PC-3 (cell line): ENCODE data around the gene MICB. TPM values are rescaled to one million over a fixed set of nuclear protein-coding genes. Genes with fewer than 3 reads are reported as not detected.
"Not testable (repeated sequence)": the region's sequence is repeated elsewhere in the genome, so short reads cannot be mapped to it uniquely, and the experiment has no call there.

Experiments
- ATAC-seq: fragments of 200-7000 bp; cut with Tn5 transposase; 2 replicates; pipeline ENCODE4 v1.9.1; 2020; ENCODE audit warnings: mild to moderate bottlenecking, moderate library complexity
- BruUV-seq: library from RNA; stranded (reverse); fragments of 400-500 nt; replicated peaks from 2 replicates; lab custom pipeline; 2021; lab: Mats Ljungman, UMichigan
- CTCF ChIA-PET: fragments of 300-600 bp; sonication (Branson Sonifier 250); formaldehyde crosslinking; loops from one replicate; lab custom pipeline; 2022; ENCODE audit warnings: antibody characterized with exemption; lab: Charles Lee
- POLR2A ChIA-PET: fragments of 300-600 bp; sonication (Branson Sonifier 250); formaldehyde crosslinking; loops from one replicate; lab custom pipeline; 2022; ENCODE audit warnings: antibody characterized with exemption; ENCODE audit not compliant: unreplicated experiment; lab: Charles Lee
- DNase-seq: peaks from one replicate; pipeline ENCODE4 v3.0.0-alpha.2; 2015
- H2AFZ ChIP-seq: fragments of 300-600 bp; sonication (generic); 2 replicates; pipeline ENCODE4 v1.6.0; 2016; ENCODE audit warnings: antibody characterized with exemption, low read length
- H3F3A ChIP-seq: fragments of 300-600 bp; sonication (generic); one replicate; pipeline ENCODE4 v1.6.0; 2017; ENCODE audit warnings: antibody characterized with exemption, low read length, control low read depth, mild to moderate bottlenecking; ENCODE audit not compliant: unreplicated experiment
- H3K27ac ChIP-seq: fragments of 300-600 bp; sonication (generic); 2 replicates; pipeline ENCODE4 v1.5.1; 2016; ENCODE audit warnings: mild to moderate bottlenecking, low read length
- H3K27me3 ChIP-seq: fragments of 300-600 bp; sonication (generic); 2 replicates; pipeline ENCODE4 v1.6.1; 2016; ENCODE audit warnings: low read length, mixed read lengths
- H3K36me3 ChIP-seq: fragments of 300-600 bp; sonication (generic); 2 replicates; pipeline ENCODE4 v1.6.1; 2016; ENCODE audit warnings: low read depth, mixed run types, low read length, mixed read lengths
- H3K4me1 ChIP-seq: fragments of 300-600 bp; sonication (generic); 2 replicates; pipeline ENCODE4 v1.5.1; 2016; ENCODE audit warnings: low read length; ENCODE audit not compliant: insufficient read depth
- H3K4me2 ChIP-seq: fragments of 300-600 bp; sonication (generic); 2 replicates; pipeline ENCODE4 v1.6.0; 2016; ENCODE audit warnings: low read length
- H3K4me3 ChIP-seq: fragments of 300-600 bp; sonication (generic); 2 replicates; pipeline ENCODE4 v1.5.1; 2016; ENCODE audit warnings: mild to moderate bottlenecking, low read length, mixed read lengths
- H3K79me2 ChIP-seq: fragments of 300-600 bp; sonication (generic); 2 replicates; pipeline ENCODE4 v1.6.1; 2017; ENCODE audit warnings: low read length, mixed read lengths
- H3K9ac ChIP-seq: fragments of 300-600 bp; sonication (generic); 2 replicates; pipeline ENCODE4 v1.6.0; 2016; ENCODE audit warnings: mild to moderate bottlenecking, low read length
- H3K9me2 ChIP-seq: fragments of 300-600 bp; sonication (generic); replicated peaks from 2 replicates; pipeline ENCODE4 v1.6.1; 2016; ENCODE audit warnings: mixed run types, low read length, mixed read lengths
- H3K9me3 ChIP-seq: fragments of 300-600 bp; sonication (generic); 2 replicates; pipeline ENCODE4 v1.6.1; 2016; ENCODE audit warnings: low read length, mixed read lengths
- H4K20me1 ChIP-seq: fragments of 300-600 bp; sonication (generic); 2 replicates; pipeline ENCODE4 v1.6.1; 2016; ENCODE audit warnings: low read length, mixed read lengths
- EZH2 ChIP-seq: fragments of 300-600 bp; sonication (generic); IDR thresholded peaks from one replicate; pipeline ENCODE4 v1.6.1; 2017; ENCODE audit warnings: antibody characterized with exemption, mild to moderate bottlenecking, low read length; ENCODE audit not compliant: unreplicated experiment
- EZH2phosphoT487 ChIP-seq: fragments of 300-600 bp; sonication (generic); IDR thresholded peaks from 2 replicates; pipeline ENCODE4 v1.6.1; 2018; ENCODE audit warnings: mild to moderate bottlenecking, antibody characterized with exemption, low read length, borderline replicate concordance
- intact Hi-C: fragments of 100-400 bp; cut with micrococcal nuclease; formaldehyde crosslinking; loops from 2 replicates; pipeline ENCODE4 v1.9.0; 2023
- total RNA-seq: library from RNA; depleted of rRNA; stranded (reverse); fragments of >200 nt; gene quantifications from 2 replicates; pipeline ENCODE4 v1.2.3, GENCODE V29; 2014
- TF ChIP-seq, protein P1 (sequence below): fragments of 300-600 bp; sonication (generic); conservative IDR thresholded peaks from 2 replicates; pipeline ENCODE4 v1.5.1; 2017; ENCODE audit warnings: antibody characterized with exemption, low read depth, mild to moderate bottlenecking, low read length

The MICB gene
- total RNA-seq, 1 experiment from 2014 or later: 25.6 TPM

DNA sequence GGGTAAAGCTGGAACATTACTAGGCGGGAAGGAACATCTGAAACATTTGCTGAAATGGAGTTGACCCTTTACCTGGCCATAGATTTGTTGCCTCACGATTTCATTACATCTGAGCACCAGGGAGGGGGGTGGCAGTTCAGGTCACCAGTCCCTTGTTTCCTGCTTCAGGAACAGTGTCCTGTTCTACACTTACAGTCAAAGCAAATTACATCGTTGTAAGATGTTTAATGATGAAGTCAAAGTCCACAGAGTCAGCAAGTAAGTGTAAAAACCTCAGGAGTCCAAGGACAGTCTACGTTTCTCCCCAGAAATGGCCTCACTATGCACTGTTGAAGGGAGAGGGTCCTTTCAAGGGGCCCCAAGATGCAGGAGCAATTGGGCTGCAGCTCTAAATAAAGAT is 8.9 kb upstream of the MICB start:
- intact Hi-C loops: no loop called here
- POLR2A ChIA-PET: no interaction called here
- H3K4me2 ChIP-seq: no peak overlapping the region
- no peaks in the 10 kb centered on the region for H3K36me3 ChIP-seq
- BruUV-seq: no TSS peak
- no peaks in the 10 kb centered on the region for H4K20me1 ChIP-seq
- TF ChIP-seq EZH2phosphoT487: no peak
- TF ChIP-seq, protein P1, sequence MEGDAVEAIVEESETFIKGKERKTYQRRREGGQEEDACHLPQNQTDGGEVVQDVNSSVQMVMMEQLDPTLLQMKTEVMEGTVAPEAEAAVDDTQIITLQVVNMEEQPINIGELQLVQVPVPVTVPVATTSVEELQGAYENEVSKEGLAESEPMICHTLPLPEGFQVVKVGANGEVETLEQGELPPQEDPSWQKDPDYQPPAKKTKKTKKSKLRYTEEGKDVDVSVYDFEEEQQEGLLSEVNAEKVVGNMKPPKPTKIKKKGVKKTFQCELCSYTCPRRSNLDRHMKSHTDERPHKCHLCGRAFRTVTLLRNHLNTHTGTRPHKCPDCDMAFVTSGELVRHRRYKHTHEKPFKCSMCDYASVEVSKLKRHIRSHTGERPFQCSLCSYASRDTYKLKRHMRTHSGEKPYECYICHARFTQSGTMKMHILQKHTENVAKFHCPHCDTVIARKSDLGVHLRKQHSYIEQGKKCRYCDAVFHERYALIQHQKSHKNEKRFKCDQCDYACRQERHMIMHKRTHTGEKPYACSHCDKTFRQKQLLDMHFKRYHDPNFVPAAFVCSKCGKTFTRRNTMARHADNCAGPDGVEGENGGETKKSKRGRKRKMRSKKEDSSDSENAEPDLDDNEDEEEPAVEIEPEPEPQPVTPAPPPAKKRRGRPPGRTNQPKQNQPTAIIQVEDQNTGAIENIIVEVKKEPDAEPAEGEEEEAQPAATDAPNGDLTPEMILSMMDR: no peak
- no peak for TF ChIP-seq EZH2
- H3K27ac ChIP-seq: no peak overlapping the region
- CTCF ChIA-PET: no interaction called here
- ATAC-seq (no peak), DNase-seq (no peak)
- no peaks in the 10 kb centered on the region for H3F3A ChIP-seq
- H3K9me3 ChIP-seq: no peaks in the 10 kb centered on the region
- no peak overlapping the region for H2AFZ ChIP-seq
- peaks cover 15% of the 10 kb centered on the region; the same call in 1 of the 2 replicates for H3K4me1 ChIP-seq
- H3K27me3 ChIP-seq: no peaks in the 10 kb centered on the region
- no peaks in the 10 kb centered on the region for H3K9me2 ChIP-seq
- peaks cover 2% of the 10 kb centered on the region; the same call in 1 of the 2 replicates for H3K79me2 ChIP-seq
- H3K9ac ChIP-seq: no peak overlapping the region
- H3K4me3 ChIP-seq: no peak overlapping the region

DNA sequence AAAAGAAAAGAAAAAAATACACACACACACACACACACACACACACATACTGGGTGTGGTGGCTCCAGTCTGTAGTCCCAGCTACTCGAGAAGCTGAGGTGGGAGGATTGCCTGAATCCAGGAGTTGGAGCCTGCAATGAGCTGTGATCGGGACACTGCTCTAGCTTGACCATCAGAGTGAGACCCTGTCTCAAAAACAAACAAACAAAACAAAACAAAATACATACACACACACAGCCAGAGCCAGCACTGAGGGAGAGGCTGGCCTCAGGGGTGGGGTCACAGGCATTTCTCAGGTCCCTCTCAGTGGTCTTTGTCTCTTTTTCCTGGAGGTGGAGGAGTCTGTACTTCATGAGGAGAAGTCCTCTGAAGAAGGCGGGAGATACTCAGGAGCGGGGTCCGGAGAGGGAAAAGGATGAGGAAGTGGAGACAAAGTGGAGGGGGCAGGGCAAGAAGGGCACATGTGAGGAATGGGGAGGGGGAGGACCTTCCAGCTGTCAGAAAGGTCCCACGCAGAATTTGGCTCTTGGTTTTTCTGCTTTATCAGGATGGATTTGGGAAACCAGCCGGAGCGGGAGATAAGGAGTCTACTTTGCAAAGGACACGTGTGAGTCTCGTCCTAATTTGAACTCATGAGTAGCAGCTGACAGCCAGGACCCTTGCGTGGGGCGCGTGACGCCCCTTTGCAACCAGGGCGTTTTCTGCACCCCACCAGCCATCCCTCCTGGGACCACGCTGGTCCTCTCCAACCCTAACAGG is 7.7 kb upstream of the MICB start:
- BruUV-seq: no TSS peak
- H3K9me3 ChIP-seq: no peaks in the 10 kb centered on the region
- ATAC-seq (no peak), DNase-seq (no peak)
- ChIA-PET POLR2A (no interaction called here), CTCF (no interaction called here)
- no peaks in the 10 kb centered on the region for H4K20me1 ChIP-seq
- no peaks in the 10 kb centered on the region for H3K27me3 ChIP-seq
- H3K36me3 ChIP-seq: no peaks in the 10 kb centered on the region
- peaks cover 14% of the 10 kb centered on the region; the same call in 1 of the 2 replicates for H3K4me1 ChIP-seq
- H2AFZ ChIP-seq: no peak overlapping the region
- H3K27ac ChIP-seq: no peak overlapping the region
- H3K9me2 ChIP-seq: no peaks in the 10 kb centered on the region
- no peaks in the 10 kb centered on the region for H3F3A ChIP-seq
- no peak overlapping the region for H3K4me3 ChIP-seq
- TF ChIP-seq EZH2 (no peak), EZH2phosphoT487 (no peak)
- TF ChIP-seq, protein P1: no peak
- no peak overlapping the region for H3K4me2 ChIP-seq
- intact Hi-C loops: loop anchor here (5.0 kb wide), 1 partner anchor 88 kb away; the partner anchor contains the start of gene MICA
- H3K79me2 ChIP-seq: peaks cover 14% of the 10 kb centered on the region
- no peak overlapping the region for H3K9ac ChIP-seq

DNA sequence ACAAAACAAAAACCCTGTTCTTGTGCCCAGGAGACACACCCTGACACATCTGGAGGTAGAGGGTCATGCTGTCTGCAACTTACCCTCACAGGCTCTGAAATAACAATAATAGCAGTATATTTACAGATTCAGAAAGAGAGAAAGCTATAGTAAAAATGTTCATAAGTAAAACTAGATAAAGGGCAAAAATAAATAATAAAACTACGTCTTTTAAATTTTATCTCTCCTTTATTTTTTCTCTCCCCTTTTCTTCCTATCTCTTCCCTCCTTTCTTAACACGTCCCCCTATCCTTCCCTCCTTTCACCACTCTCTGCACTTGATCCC is 4.4 kb upstream of the MICB start:
- Histone ChIP-seq H3K4me1 (peaks cover 32% of the 10 kb centered on the region), H3K9ac (peak overlapping the region; percentile 71; the same call in 1 of the 2 replicates), H3K4me3 (peak overlapping the region; percentile 77), H2AFZ (peak overlapping the region; percentile 90; the same call in 1 of the 2 replicates), H3K79me2 (peaks cover 34% of the 10 kb centered on the region), H3K4me2 (peak overlapping the region; percentile 84)
- H3K9me2 ChIP-seq, H3K27me3 ChIP-seq, ATAC-seq, BruUV-seq, H3F3A ChIP-seq, H3K9me3 ChIP-seq, H3K27ac ChIP-seq, H3K36me3 ChIP-seq, DNase-seq, POLR2A ChIA-PET, H4K20me1 ChIP-seq: not testable (repeated sequence)
- intact Hi-C loops: loop anchor here (1.0 to 5.0 kb wide), 2 partner anchors 91 to 105 kb away; partner anchors contain the start of gene MICA
- CTCF ChIA-PET: interaction anchor here (0.8 kb wide), 1 partner anchor 105 kb away, joined by 3 read pairs; no protein-coding TSS in a partner anchor
